Karpas-422 (cell line): ENCODE results near the gene ZCCHC24. TPM values are rescaled to one million over a fixed set of nuclear protein-coding genes. Genes with fewer than 3 reads are reported as not detected.

Experiments
- DNase-seq: peaks from one replicate; pipeline ENCODE4 v3.0.0-alpha.2; 2015
- H2AFZ ChIP-seq: fragments of 200-600 bp; sonication (generic); 2 replicates; pipeline ENCODE4 v1.6.1; 2014; ENCODE audit warnings: antibody characterized with exemption, low read length, mixed read lengths
- H3K27ac ChIP-seq: fragments of 200-600 bp; sonication (generic); 2 replicates; pipeline ENCODE4 v1.5.1; 2014; ENCODE audit warnings: mild to moderate bottlenecking, low read length, moderate library complexity
- H3K27me3 ChIP-seq: fragments of 200-600 bp; sonication (generic); 2 replicates; pipeline ENCODE4 v1.6.1; 2014; ENCODE audit warnings: low read length, mixed read lengths
- H3K36me3 ChIP-seq: fragments of 200-600 bp; sonication (generic); 2 replicates; pipeline ENCODE4 v1.6.1; 2014; ENCODE audit warnings: low read length, mixed read lengths; ENCODE audit not compliant: insufficient read depth
- H3K4me1 ChIP-seq: fragments of 200-600 bp; sonication (generic); 2 replicates; pipeline ENCODE4 v1.6.1; 2014; ENCODE audit warnings: mild to moderate bottlenecking, low read length, mixed read lengths
- H3K4me2 ChIP-seq: fragments of 200-600 bp; sonication (generic); 2 replicates; pipeline ENCODE4 v1.6.1; 2014; ENCODE audit warnings: low read length, low read depth, mild to moderate bottlenecking; ENCODE audit not compliant: poor library complexity, severe bottlenecking
- H3K4me3 ChIP-seq: fragments of 200-600 bp; sonication (generic); 2 replicates; pipeline ENCODE4 v1.5.1; 2014; ENCODE audit warnings: mild to moderate bottlenecking, antibody characterized with exemption, low read length, mixed read lengths
- H3K79me2 ChIP-seq: fragments of 200-600 bp; sonication (generic); 2 replicates; pipeline ENCODE4 v1.6.1; 2014; ENCODE audit warnings: mild to moderate bottlenecking, low read length, mixed read lengths
- H3K9ac ChIP-seq: fragments of 200-600 bp; sonication (generic); 2 replicates; pipeline ENCODE4 v1.6.0; 2014; ENCODE audit warnings: low read length
- H3K9me2 ChIP-seq: fragments of 200-600 bp; sonication (generic), shearing (Covaris generic); replicated peaks from 2 replicates; pipeline ENCODE4 v1.6.0; 2014; ENCODE audit warnings: mild to moderate bottlenecking, low read length, moderate library complexity; ENCODE audit not compliant: insufficient read depth
- H3K9me3 ChIP-seq: fragments of 300-700, 200-600 bp; sonication (generic); 2 replicates; pipeline ENCODE4 v1.6.1; 2014; ENCODE audit warnings: low read length, mixed read lengths
- H4K20me1 ChIP-seq: fragments of 200-600 bp; sonication (generic); 2 replicates; pipeline ENCODE4 v1.6.1; 2014; ENCODE audit warnings: mild to moderate bottlenecking, antibody characterized with exemption, low read length, low read depth; ENCODE audit not compliant: insufficient read depth
- total RNA-seq: library from RNA; depleted of rRNA; stranded (reverse); fragments of >200 nt; shearing (Covaris generic); gene quantifications from 2 replicates; pipeline ENCODE4 v1.2.3, GENCODE V29; 2014; ENCODE audit warnings: low replicate concordance

ZCCHC24 gene
- total RNA-seq, 1 experiment from 2014 or later: 0.60 TPM

- Histone ChIP-seq H4K20me1 (no peaks in the 10 kb centered on the region), H3K9ac (no peak overlapping the region), H3K4me2 (no peak overlapping the region), H3K9me3 (no peaks in the 10 kb centered on the region), H3K9me2 (no peaks in the 10 kb centered on the region), H3K4me1 (no peaks in the 10 kb centered on the region), H3K27ac (no peak overlapping the region), H3K4me3 (no peak overlapping the region), H3K36me3 (no peaks in the 10 kb centered on the region), H3K27me3 (no peaks in the 10 kb centered on the region), H3K79me2 (no peaks in the 10 kb centered on the region), H2AFZ (no peak overlapping the region)
- DNase-seq: no peak
Measured at GRCh38 chr10:79417266-79417665, 28.2 kb downstream of the ZCCHC24 start.

DNA sequence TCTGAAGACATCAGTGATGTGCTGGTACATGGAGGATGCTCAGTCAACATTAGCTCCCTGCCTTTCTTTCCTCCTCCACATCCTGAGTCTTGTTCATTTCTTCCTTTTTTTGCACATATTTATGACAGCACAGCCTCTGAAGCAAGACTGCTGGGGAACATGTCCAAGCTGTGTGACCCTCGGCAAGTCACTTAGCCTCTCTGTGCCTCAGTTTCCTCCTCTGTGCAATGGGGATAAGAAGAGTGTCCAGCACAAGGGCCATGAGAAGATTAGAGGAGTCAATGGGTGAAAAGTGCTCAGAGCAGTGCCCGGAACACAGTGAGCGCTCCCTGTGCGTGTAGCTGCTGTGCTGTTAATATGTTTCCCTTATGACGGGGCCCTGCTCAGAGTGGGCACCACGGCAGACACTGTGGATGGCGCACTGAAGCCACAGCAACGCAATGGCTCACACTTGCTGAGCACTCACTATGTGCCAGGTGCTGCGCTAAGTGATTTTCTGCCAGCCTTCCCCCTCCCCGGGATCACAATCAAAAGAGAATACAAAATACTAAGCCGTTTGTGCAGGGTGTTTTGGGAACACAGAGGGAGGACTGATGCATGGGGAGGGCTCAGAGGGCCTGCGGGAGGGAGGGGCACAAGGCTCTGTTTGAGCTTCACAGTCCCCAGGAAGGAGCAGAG lies 28.7 kb downstream of the ZCCHC24 start:
- H3K27me3 ChIP-seq: no peaks in the 10 kb centered on the region
- no peak overlapping the region for H3K4me3 ChIP-seq
- no peaks in the 10 kb centered on the region for H3K4me1 ChIP-seq
- no peaks in the 10 kb centered on the region for H3K9me3 ChIP-seq
- H2AFZ ChIP-seq: no peak overlapping the region
- H4K20me1 ChIP-seq: no peaks in the 10 kb centered on the region
- H3K79me2 ChIP-seq: no peaks in the 10 kb centered on the region
- H3K36me3 ChIP-seq: no peaks in the 10 kb centered on the region
- no peak overlapping the region for H3K9ac ChIP-seq
- H3K27ac ChIP-seq: no peak overlapping the region
- no peaks in the 10 kb centered on the region for H3K9me2 ChIP-seq
- H3K4me2 ChIP-seq: no peak overlapping the region
- no peak for DNase-seq

DNA sequence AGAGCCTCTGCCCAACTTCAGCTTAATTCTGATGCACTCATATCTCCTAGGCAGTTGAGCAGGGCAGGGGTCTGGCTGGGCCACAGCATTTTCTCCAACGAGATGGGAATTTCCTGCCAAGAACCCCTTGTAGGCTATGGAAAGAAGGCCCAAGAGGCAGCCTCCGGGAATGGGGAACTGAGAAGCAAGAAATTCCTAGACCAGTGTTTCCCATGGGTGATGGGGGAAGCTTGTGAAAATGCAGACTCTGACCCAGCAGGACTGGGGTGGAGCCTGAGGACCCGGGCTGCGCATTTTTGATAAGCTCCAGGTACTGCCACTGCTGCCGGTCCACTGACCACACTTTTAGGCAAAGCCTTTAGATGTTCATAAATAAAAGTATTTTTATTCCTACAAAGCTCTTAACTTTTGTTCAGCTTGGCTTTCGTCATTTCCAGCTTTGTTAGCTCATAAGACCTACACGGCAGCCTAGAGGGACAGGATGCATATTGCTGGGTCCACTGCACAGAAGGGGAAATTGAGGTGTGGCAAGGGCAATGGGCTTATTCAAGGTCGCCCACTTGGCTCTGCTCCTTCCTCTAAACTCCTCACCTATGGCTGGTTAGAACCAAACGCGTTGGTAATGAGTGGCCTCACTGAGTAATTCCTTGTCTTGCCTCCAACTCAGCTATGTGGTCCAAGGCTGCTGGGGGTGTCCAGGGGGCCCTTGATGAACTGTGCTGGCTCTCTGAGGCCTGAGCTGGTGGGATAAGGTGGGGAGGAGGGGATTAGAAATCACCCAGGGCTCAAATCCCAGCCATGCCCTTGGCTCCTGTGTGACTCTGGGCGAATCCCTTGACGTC lies 29.5 kb downstream of the ZCCHC24 start:
- Histone ChIP-seq H3K4me2 (no peak overlapping the region), H3K4me3 (no peak overlapping the region)

GRCh38 chr10:79414714-79415113 lies 30.7 kb downstream of the ZCCHC24 start:
- Histone ChIP-seq H3K4me3 (no peak overlapping the region), H3K4me2 (no peak overlapping the region), H4K20me1 (no peaks in the 10 kb centered on the region), H3K4me1 (no peaks in the 10 kb centered on the region), H3K9me2 (no peaks in the 10 kb centered on the region), H2AFZ (no peak overlapping the region), H3K79me2 (no peaks in the 10 kb centered on the region), H3K9ac (no peak overlapping the region), H3K27ac (no peak overlapping the region), H3K36me3 (no peaks in the 10 kb centered on the region), H3K9me3 (no peaks in the 10 kb centered on the region), H3K27me3 (no peaks in the 10 kb centered on the region)
- DNase-seq: no peak

More for the DNA sequence above, 29.5 kb downstream of the ZCCHC24 start:
- no peaks in the 10 kb centered on the region for H3K9me3 ChIP-seq
- no peaks in the 10 kb centered on the region for H3K36me3 ChIP-seq
- no peak overlapping the region for H2AFZ ChIP-seq
- H3K9ac ChIP-seq: no peak overlapping the region
- DNase-seq: no peak
- H4K20me1 ChIP-seq: no peaks in the 10 kb centered on the region
- no peaks in the 10 kb centered on the region for H3K9me2 ChIP-seq
- H3K79me2 ChIP-seq: no peaks in the 10 kb centered on the region
- no peaks in the 10 kb centered on the region for H3K4me1 ChIP-seq
- no peak overlapping the region for H3K27ac ChIP-seq
- no peaks in the 10 kb centered on the region for H3K27me3 ChIP-seq

DNA sequence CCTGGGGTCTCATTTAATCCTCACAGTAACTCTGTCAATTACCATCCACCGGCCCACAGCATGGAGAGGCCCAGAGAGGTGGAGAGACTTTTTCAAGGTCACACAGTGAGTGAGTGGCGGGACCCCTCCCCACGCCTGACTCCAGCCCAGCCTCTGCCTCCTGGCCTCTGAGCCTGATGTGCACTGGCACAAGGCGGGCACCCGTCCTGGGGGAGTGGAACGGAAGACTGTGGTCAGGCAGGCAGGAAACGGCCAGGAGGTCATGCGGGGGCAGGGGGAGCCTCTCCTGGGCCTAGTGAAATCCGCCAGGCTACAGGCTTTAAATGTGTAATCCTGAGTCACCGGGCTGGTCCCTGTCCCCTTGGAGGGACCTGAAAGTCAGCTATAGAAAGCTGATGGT lies 32.2 kb downstream of the ZCCHC24 start:
- H3K4me1 ChIP-seq: no peaks in the 10 kb centered on the region
- no peak for DNase-seq
- H3K27ac ChIP-seq: no peak overlapping the region
- H2AFZ ChIP-seq: no peak overlapping the region
- no peak overlapping the region for H3K4me2 ChIP-seq
- no peaks in the 10 kb centered on the region for H3K79me2 ChIP-seq
- no peaks in the 10 kb centered on the region for H3K27me3 ChIP-seq
- H3K36me3 ChIP-seq: no peaks in the 10 kb centered on the region
- H4K20me1 ChIP-seq: 0 out of 2 replicates have a peak, but pooled peaks cover 3% of the 10 kb centered on the region
- no peaks in the 10 kb centered on the region for H3K9me2 ChIP-seq
- no peak overlapping the region for H3K9ac ChIP-seq
- H3K4me3 ChIP-seq: no peak overlapping the region
- no peaks in the 10 kb centered on the region for H3K9me3 ChIP-seq

GRCh38 chr10:79412516-79412915 lies 32.9 kb downstream of the ZCCHC24 start:
- Histone ChIP-seq H3K4me2 (no peak overlapping the region), H3K27me3 (no peaks in the 10 kb centered on the region), H3K9ac (no peak overlapping the region)

DNA sequence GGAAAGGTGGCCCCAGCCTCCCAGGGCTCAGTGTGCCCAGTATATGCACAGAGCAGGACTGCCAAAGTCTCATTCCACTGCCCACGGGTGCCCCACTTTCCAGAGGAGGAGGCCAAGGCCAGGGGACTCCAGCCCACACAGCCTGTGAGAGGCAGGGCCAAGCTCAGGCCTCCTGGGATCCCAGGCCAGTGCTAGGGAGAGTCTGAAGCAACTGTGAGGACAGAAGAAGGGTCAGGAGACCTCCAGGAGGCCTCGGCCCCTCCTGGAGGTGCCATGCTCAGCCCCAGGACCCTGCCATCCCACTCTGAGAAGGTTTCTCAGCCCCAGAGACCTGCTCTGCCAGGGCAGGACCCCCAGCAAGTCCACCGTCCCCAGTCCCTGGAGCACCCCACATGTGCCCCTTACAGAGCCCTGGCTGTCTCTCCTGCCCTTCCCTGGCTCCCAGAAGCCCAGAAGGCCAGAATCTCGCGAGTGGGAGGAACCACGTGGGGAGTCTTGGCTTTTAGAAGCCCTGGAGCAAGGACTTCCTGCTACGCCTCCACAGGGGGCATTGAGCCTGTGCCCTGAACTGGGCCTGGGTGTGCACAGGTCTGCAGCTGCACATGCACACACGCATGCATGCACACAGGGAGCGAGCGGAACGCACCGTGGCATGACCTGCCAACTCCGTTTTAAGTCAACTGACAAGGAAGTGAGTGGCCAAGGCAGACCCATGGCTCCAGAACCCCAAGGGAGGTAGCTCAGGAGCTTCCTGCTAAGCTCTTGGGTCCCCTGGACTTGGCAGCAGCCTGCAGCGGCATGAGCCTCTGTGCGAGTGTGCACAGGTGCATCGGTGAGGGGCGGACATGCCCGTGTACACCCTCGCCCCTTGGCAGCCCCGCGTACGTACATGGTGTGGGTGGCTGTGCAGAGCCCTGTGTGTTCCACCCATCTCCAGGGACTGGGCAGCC lies 33.6 kb downstream of the ZCCHC24 start:
- H3K27me3 ChIP-seq: no peaks in the 10 kb centered on the region
- H3K36me3 ChIP-seq: no peaks in the 10 kb centered on the region
- H3K79me2 ChIP-seq: no peaks in the 10 kb centered on the region
- no peaks in the 10 kb centered on the region for H3K9me2 ChIP-seq
- no peak overlapping the region for H2AFZ ChIP-seq
- H3K27ac ChIP-seq: no peak overlapping the region
- H3K4me1 ChIP-seq: peaks cover 10% of the 10 kb centered on the region
- H3K4me2 ChIP-seq: no peak overlapping the region
- no peak overlapping the region for H3K9ac ChIP-seq
- no peak overlapping the region for H3K4me3 ChIP-seq
- H3K9me3 ChIP-seq: no peaks in the 10 kb centered on the region
- DNase-seq: no peak
- H4K20me1 ChIP-seq: peaks cover 3% of the 10 kb centered on the region; the same call in 1 of the 2 replicates

More at GRCh38 chr10:79412516-79412915, 32.9 kb downstream of the ZCCHC24 start:
- Histone ChIP-seq H3K36me3 (no peaks in the 10 kb centered on the region), H2AFZ (no peak overlapping the region), H3K4me3 (no peak overlapping the region), H3K9me2 (no peaks in the 10 kb centered on the region), H3K9me3 (no peaks in the 10 kb centered on the region), H3K27ac (no peak overlapping the region), H4K20me1 (peaks cover 3% of the 10 kb centered on the region; the same call in 1 of the 2 replicates), H3K4me1 (peaks cover 3% of the 10 kb centered on the region), H3K79me2 (no peaks in the 10 kb centered on the region)
- no peak for DNase-seq
